Esophagus squamous epithelium (tissue), 4 donors: ENCODE measurements around the gene MMUT.

Source experiments
- POLR2A ChIP-seq, 4 donors: fragments of 450-650 bp; IDR thresholded peaks; one replicate each; pipeline ENCODE4 v1.6.1; 2017; ENCODE audit warnings: antibody characterized with exemption in 4 of 4, mild to moderate bottlenecking in 4 of 4, moderate library complexity in 3 of 4
- TF ChIP-seq, protein P1 (sequence below), 6 experiments: fragments of 450-650 bp in 4 of 6; fragments of 200-600 bp in 2 of 6; sonication (generic) in 2 of 6; IDR thresholded peaks; one replicate each; pipeline ENCODE4 v1.5.1; 2016 to 2019; ENCODE audit warnings: antibody characterized with exemption in 6 of 6, mild to moderate bottlenecking in 4 of 6, moderate library complexity in 4 of 6

DNA sequence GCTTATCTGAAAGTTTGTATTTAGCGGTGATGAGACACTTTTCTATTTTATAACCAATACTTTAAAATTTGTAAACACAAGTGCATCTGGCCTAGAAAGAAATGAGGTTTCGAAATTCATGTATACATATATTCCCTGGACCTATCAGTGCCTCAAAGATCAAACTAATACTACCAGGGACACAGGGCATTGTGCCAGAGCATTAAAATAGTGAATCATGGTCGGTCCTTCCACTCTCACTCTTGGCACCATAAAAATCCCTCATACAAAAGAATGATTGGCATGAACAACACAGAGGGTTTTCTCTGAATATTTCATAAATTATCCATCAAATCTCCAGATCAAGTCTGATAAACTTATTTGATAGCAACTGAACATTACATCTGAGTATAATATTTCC is 62.0 kb downstream of the MMUT start:
- TF ChIP-seq, protein P1, sequence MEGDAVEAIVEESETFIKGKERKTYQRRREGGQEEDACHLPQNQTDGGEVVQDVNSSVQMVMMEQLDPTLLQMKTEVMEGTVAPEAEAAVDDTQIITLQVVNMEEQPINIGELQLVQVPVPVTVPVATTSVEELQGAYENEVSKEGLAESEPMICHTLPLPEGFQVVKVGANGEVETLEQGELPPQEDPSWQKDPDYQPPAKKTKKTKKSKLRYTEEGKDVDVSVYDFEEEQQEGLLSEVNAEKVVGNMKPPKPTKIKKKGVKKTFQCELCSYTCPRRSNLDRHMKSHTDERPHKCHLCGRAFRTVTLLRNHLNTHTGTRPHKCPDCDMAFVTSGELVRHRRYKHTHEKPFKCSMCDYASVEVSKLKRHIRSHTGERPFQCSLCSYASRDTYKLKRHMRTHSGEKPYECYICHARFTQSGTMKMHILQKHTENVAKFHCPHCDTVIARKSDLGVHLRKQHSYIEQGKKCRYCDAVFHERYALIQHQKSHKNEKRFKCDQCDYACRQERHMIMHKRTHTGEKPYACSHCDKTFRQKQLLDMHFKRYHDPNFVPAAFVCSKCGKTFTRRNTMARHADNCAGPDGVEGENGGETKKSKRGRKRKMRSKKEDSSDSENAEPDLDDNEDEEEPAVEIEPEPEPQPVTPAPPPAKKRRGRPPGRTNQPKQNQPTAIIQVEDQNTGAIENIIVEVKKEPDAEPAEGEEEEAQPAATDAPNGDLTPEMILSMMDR (IDR thresholded peaks at IDR 0.05) = no peak
- TF ChIP-seq POLR2A (IDR thresholded peaks at IDR 0.05) = no peak
